CD8-positive, alpha-beta memory T cell (primary cell): Measurements from ENCODE around the gene GOLGA8B. TPM values are rescaled to one million over a fixed set of nuclear protein-coding genes. Genes with fewer than 3 reads are reported as not detected.
"Not testable (repeated sequence)": the region's sequence is repeated elsewhere in the genome, so short reads cannot be mapped to it uniquely, and the experiment has no call there.

Source experiments
- CTCF ChIA-PET: fragments of 350-600 bp; sonication (Branson Sonifier 250); formaldehyde crosslinking; loops from one replicate; lab custom pipeline; 2021; ENCODE audit warnings: antibody characterized with exemption; lab: Charles Lee
- POLR2A ChIA-PET: fragments of 350-600 bp; sonication (Branson Sonifier 250); formaldehyde crosslinking; loops from one replicate; lab custom pipeline; 2021; ENCODE audit warnings: antibody characterized with exemption; lab: Charles Lee
- DNase-seq, 5 donors: peaks; one replicate each; pipeline versions ENCODE4 v3.0.0 to v3.0.0-alpha.2; 2020 to 2022; ENCODE audit warnings: mixed read lengths in 1 of 5
- H3K27ac ChIP-seq: one replicate; pipeline ENCODE4 v1.7.0; 2013; ENCODE audit warnings: low read depth, mild to moderate bottlenecking, low read length, moderate library complexity
- H3K27me3 ChIP-seq: 2 replicates; pipeline ENCODE4 v1.7.0; 2013; ENCODE audit warnings: low read length, mild to moderate bottlenecking; ENCODE audit not compliant: insufficient read depth, poor library complexity, severe bottlenecking
- H3K36me3 ChIP-seq: 2 replicates; pipeline ENCODE4 v1.7.0; 2013; ENCODE audit warnings: mild to moderate bottlenecking, low read length, moderate library complexity; ENCODE audit not compliant: insufficient read depth
- H3K4me1 ChIP-seq: 2 replicates; pipeline ENCODE4 v1.7.0; 2013; ENCODE audit warnings: mild to moderate bottlenecking, low read length, moderate library complexity; ENCODE audit not compliant: insufficient read depth
- H3K4me3 ChIP-seq: 2 replicates; pipeline ENCODE4 v1.7.0; 2013; ENCODE audit warnings: mild to moderate bottlenecking, low read length
- H3K9me3 ChIP-seq: 2 replicates; pipeline ENCODE4 v1.7.0; 2013; ENCODE audit warnings: mild to moderate bottlenecking, low read length
- H3K27ac Mint-ChIP-seq, 8 donors: one replicate each; pipeline ENCODE4 v1.8.0; 2020 to 2021; ENCODE audit warnings: mixed read lengths in 8 of 8, mild to moderate bottlenecking in 6 of 8, inconsistent platforms in 3 of 8, moderate library complexity in 3 of 8
- H3K27me3 Mint-ChIP-seq, 2 donors: one replicate each; pipeline ENCODE4 v1.8.0; 2020 to 2021; ENCODE audit warnings: mixed read lengths in 2 of 2, mild to moderate bottlenecking in 1 of 2, moderate library complexity in 1 of 2
- H3K36me3 Mint-ChIP-seq, 3 donors: one replicate each; pipeline ENCODE4 v1.8.0; 2020 to 2021; ENCODE audit warnings: mixed read lengths in 3 of 3, inconsistent platforms in 1 of 3, mild to moderate bottlenecking in 1 of 3
- H3K4me1 Mint-ChIP-seq, 3 donors: one replicate each; pipeline ENCODE4 v1.8.0; 2020 to 2021; ENCODE audit warnings: mixed read lengths in 3 of 3, inconsistent platforms in 1 of 3, mild to moderate bottlenecking in 1 of 3
- H3K4me3 Mint-ChIP-seq, 7 donors: one replicate each; pipeline ENCODE4 v1.8.0; 2020 to 2021; ENCODE audit warnings: mixed read lengths in 7 of 7, mild to moderate bottlenecking in 6 of 7, moderate library complexity in 4 of 7, inconsistent platforms in 2 of 7
- H3K9me3 Mint-ChIP-seq, 5 donors: one replicate each; pipeline ENCODE4 v1.8.0; 2020 to 2022; ENCODE audit warnings: mixed read lengths in 5 of 5, mild to moderate bottlenecking in 3 of 5, moderate library complexity in 2 of 5, inconsistent platforms in 1 of 5
- polyA plus RNA-seq: library from polyadenylated mRNA; unstranded; fragments of 300-500 nt; fragmentation: Illumina TruSeq; gene quantifications from one replicate; pipeline ENCODE4 v1.2.3, GENCODE V29; 2021
- total RNA-seq, 2 experiments: library from RNA; stranded (reverse); gene quantifications; one replicate each; pipeline ENCODE4 v1.2.3, GENCODE V29; 2021

GOLGA8B gene
- total and polyA plus RNA-seq, 3 experiments from 2014 or later = 4.7 to 136 (median 132) TPM

GRCh38 chr15:34564711-34565110, 18.7 kb downstream of the GOLGA8B start:
- H3K9me3 Mint-ChIP-seq, H3K27ac ChIP-seq, H3K36me3 Mint-ChIP-seq, H3K27me3 ChIP-seq, CTCF ChIA-PET, H3K4me3 ChIP-seq, POLR2A ChIA-PET, H3K36me3 ChIP-seq, DNase-seq, H3K9me3 ChIP-seq, H3K27me3 Mint-ChIP-seq, H3K4me1 ChIP-seq: not testable (repeated sequence)
- Mint-ChIP-seq H3K27ac (peak overlapping the region in 1 of 8 donors; percentile 5), H3K4me1 (peaks cover 5 to 12% (median 6%) of the 10 kb centered on the region in 3 donors), H3K4me3 (peak overlapping the region in 1 of 7 donors; percentile 51)

- H3K27ac ChIP-seq, H3K9me3 ChIP-seq, H3K27me3 ChIP-seq, CTCF ChIA-PET, H3K27me3 Mint-ChIP-seq, H3K36me3 ChIP-seq, H3K9me3 Mint-ChIP-seq, H3K4me3 Mint-ChIP-seq, POLR2A ChIA-PET, H3K4me3 ChIP-seq, H3K4me1 Mint-ChIP-seq, H3K27ac Mint-ChIP-seq, DNase-seq, H3K36me3 Mint-ChIP-seq, H3K4me1 ChIP-seq: not testable (repeated sequence)
Observed at GRCh38 chr15:34560814-34561213, 22.6 kb downstream of the GOLGA8B start.

DNA sequence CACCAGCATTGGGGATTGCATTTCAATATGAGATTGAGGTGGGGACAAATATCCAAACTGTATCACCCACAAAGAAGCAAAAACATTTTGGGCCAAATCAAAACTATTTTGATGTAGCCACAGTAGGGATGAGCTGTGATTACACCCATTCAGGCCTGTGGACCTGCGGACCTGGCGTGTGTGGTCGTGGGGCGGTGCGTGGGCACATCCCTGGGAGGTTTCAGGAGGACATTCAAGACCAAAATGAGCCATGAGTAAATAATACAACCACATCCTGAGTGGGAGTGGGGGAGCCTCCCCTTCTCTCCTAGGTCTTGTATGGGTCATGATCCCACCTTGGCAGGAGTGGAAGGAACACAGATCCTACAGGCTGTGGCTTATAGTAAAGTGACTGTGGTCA, 23.7 kb downstream of the GOLGA8B start:
- H3K4me3 Mint-ChIP-seq, H3K4me1 Mint-ChIP-seq, H3K27ac ChIP-seq, H3K27me3 Mint-ChIP-seq, H3K4me3 ChIP-seq, CTCF ChIA-PET, POLR2A ChIA-PET, DNase-seq, H3K36me3 Mint-ChIP-seq, H3K9me3 ChIP-seq, H3K27me3 ChIP-seq, H3K36me3 ChIP-seq, H3K27ac Mint-ChIP-seq, H3K4me1 ChIP-seq, H3K9me3 Mint-ChIP-seq: not testable (repeated sequence)

- peak in 1 of 5 donors; percentile 8 for DNase-seq
- H3K36me3 Mint-ChIP-seq, POLR2A ChIA-PET, H3K36me3 ChIP-seq, H3K27me3 Mint-ChIP-seq, CTCF ChIA-PET, H3K9me3 ChIP-seq, H3K4me1 ChIP-seq, H3K4me1 Mint-ChIP-seq, H3K27me3 ChIP-seq, H3K27ac ChIP-seq, H3K4me3 ChIP-seq, H3K27ac Mint-ChIP-seq, H3K9me3 Mint-ChIP-seq, H3K4me3 Mint-ChIP-seq: not testable (repeated sequence)
Observed at GRCh38 chr15:34555162-34555561, 28.3 kb downstream of the GOLGA8B start.

GRCh38 chr15:34554716-34555115, 28.7 kb downstream of the GOLGA8B start:
- H3K4me3 Mint-ChIP-seq, DNase-seq, H3K27me3 ChIP-seq, CTCF ChIA-PET, POLR2A ChIA-PET, H3K4me1 ChIP-seq, H3K27me3 Mint-ChIP-seq, H3K36me3 ChIP-seq, H3K36me3 Mint-ChIP-seq, H3K4me1 Mint-ChIP-seq, H3K4me3 ChIP-seq, H3K27ac Mint-ChIP-seq, H3K27ac ChIP-seq, H3K9me3 ChIP-seq, H3K9me3 Mint-ChIP-seq: not testable (repeated sequence)

GRCh38 chr15:34554126-34554525, 29.3 kb downstream of the GOLGA8B start:
- H3K9me3 Mint-ChIP-seq, H3K36me3 Mint-ChIP-seq, H3K36me3 ChIP-seq, CTCF ChIA-PET, H3K4me3 Mint-ChIP-seq, H3K4me3 ChIP-seq, H3K27me3 ChIP-seq, H3K27me3 Mint-ChIP-seq, H3K27ac ChIP-seq, H3K9me3 ChIP-seq, POLR2A ChIA-PET, H3K4me1 Mint-ChIP-seq, H3K4me1 ChIP-seq, DNase-seq: not testable (repeated sequence)
- H3K27ac Mint-ChIP-seq = peak overlapping the region in 3 of 8 donors; percentile 50 to 86 (median 69)

DNA sequence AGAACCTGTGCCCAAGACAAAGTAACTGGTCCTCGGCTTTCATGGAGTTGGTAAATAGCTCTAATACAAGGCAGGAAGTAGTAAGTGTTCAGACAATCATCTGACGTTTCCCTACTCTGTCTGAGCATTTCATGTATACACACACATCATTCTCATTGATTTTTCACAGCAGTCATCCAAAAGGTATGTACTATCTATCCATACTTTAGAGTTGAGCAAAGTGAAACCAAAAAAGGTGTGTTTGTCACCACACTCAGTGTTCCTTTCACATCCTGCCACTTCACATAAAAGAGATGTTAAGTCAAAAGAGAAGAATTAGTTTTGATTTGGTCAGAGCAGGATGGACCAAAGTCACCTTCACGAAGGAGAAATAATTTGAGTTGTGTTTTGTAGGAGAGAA, 33.3 kb downstream of the GOLGA8B start:
- H3K9me3 ChIP-seq, CTCF ChIA-PET, H3K36me3 Mint-ChIP-seq, DNase-seq, H3K36me3 ChIP-seq, H3K4me3 Mint-ChIP-seq, H3K4me3 ChIP-seq, POLR2A ChIA-PET, H3K4me1 Mint-ChIP-seq, H3K9me3 Mint-ChIP-seq, H3K27me3 Mint-ChIP-seq, H3K27ac Mint-ChIP-seq, H3K4me1 ChIP-seq, H3K27me3 ChIP-seq, H3K27ac ChIP-seq: not testable (repeated sequence)

- DNase-seq, H3K36me3 ChIP-seq, H3K4me3 ChIP-seq, H3K4me1 Mint-ChIP-seq, H3K9me3 ChIP-seq, H3K36me3 Mint-ChIP-seq, H3K4me3 Mint-ChIP-seq, H3K27me3 ChIP-seq, H3K27ac ChIP-seq, POLR2A ChIA-PET, H3K4me1 ChIP-seq, CTCF ChIA-PET, H3K27me3 Mint-ChIP-seq, H3K9me3 Mint-ChIP-seq, H3K27ac Mint-ChIP-seq: not testable (repeated sequence)
Observed at GRCh38 chr15:34549381-34549809, 34.1 kb downstream of the GOLGA8B start.

- H3K4me1 ChIP-seq, H3K36me3 Mint-ChIP-seq, DNase-seq, H3K27ac ChIP-seq, H3K4me3 ChIP-seq, H3K27me3 ChIP-seq, H3K9me3 Mint-ChIP-seq, H3K27ac Mint-ChIP-seq, H3K4me1 Mint-ChIP-seq, H3K4me3 Mint-ChIP-seq, POLR2A ChIA-PET, CTCF ChIA-PET, H3K36me3 ChIP-seq, H3K9me3 ChIP-seq, H3K27me3 Mint-ChIP-seq: not testable (repeated sequence)
Observed at GRCh38 chr15:34543860-34544649, 39.4 kb downstream of the GOLGA8B start.
